Stomach (tissue), 4 donors: ENCODE measurements around the gene SYCP2.

Source experiments
- CTCF ChIP-seq, 7 experiments: fragments of 450-650 bp in 4 of 7; fragments of 200-600 bp in 3 of 7; sonication (generic) in 3 of 7; IDR thresholded peaks; one replicate each; pipeline ENCODE4 v1.5.1; 2016 to 2019; ENCODE audit warnings: antibody characterized with exemption in 7 of 7, control low read depth in 2 of 7, mild to moderate bottlenecking in 1 of 7
- POLR2A ChIP-seq, 4 donors: fragments of 450-650 bp; IDR thresholded peaks; one replicate each; pipeline ENCODE4 v1.6.1; 2016; ENCODE audit warnings: antibody characterized with exemption in 4 of 4, control low read depth in 2 of 4, mild to moderate bottlenecking in 1 of 4, moderate library complexity in 1 of 4

- TF ChIP-seq CTCF (IDR thresholded peaks at IDR 0.05), result peak in 5 of 7 experiments; percentile 67 to 97 (median 88)
- TF ChIP-seq POLR2A (IDR thresholded peaks at IDR 0.05), result no peak
These were observed 580 bp upstream of the SYCP2 start for GRCh38 chr20:59933849-59934585.
